K562 (cell line): ENCODE measurements around the gene TMEM132D. TPM values are rescaled to one million over a fixed set of nuclear protein-coding genes. Genes with fewer than 3 reads are reported as not detected.

Source experiments
- ATAC-seq: fragments of 200-7000 bp; cut with Tn5 transposase; 3 replicates; pipeline ENCODE4 v1.9.1; 2020; ENCODE audit warnings: moderate library complexity
- BruUV-seq: library from RNA; stranded (reverse); fragments of 400-500 nt; replicated peaks from 2 replicates; lab custom pipeline; 2021; lab: Mats Ljungman, UMichigan
- CTCF ChIA-PET: fragments of 300-600 bp; formaldehyde crosslinking; extraction: SDS; loops from one replicate; lab custom pipeline; 2021; ENCODE audit warnings: low intra/inter-chr PET ratio; lab: Yijun Ruan, JAX
- POLR2A ChIA-PET: fragments of 300-600, 350-650 bp; sonication (Branson Sonifier 250); formaldehyde crosslinking; extraction: SDS; loops from one replicate; lab custom pipeline; 2021; ENCODE audit warnings: antibody characterized with exemption, inconsistent platforms; lab: Yijun Ruan, JAX
- DNase-seq, 4 experiments: peaks; one replicate each; pipeline versions ENCODE4 v3.0.0 to v3.0.0-alpha.2; 2011 to 2018; ENCODE audit warnings: low spot score in 3 of 4, mixed read lengths in 3 of 4; ENCODE audit errors: extremely low read depth in 1 of 4
- FAIRE-seq: peaks from 2 replicates; lab custom pipeline; 2011; peaks lifted over from hg19 to GRCh38; lab: Jason Lieb, UNC
- H2AFZ ChIP-seq: 2 replicates; pipeline ENCODE4 v1.6.0; 2011; ENCODE audit warnings: low read depth, low read length, control low read depth, inconsistent platforms
- H3K27ac ChIP-seq: fragments of 200-600 bp; 3 replicates; pipeline ENCODE4 v1.8.0; 2011; ENCODE audit warnings: low read depth, mild to moderate bottlenecking, control low read depth, inconsistent platforms, low read length, moderate library complexity, mixed read lengths; ENCODE audit errors: extremely low read depth
- H3K27me3 ChIP-seq, 2 experiments: fragments of 300-600 bp in 1 of 2; 2 replicates in 1 of 2; 3 replicates in 1 of 2; pipeline versions ENCODE4 v1.6.0 to v1.8.0; 2011; ENCODE audit warnings: inconsistent platforms in 2 of 2, low read length in 2 of 2, mild to moderate bottlenecking in 1 of 2, mixed read lengths in 1 of 2, moderate library complexity in 1 of 2; ENCODE audit not compliant: control insufficient read depth in 2 of 2, insufficient read depth in 2 of 2
- H3K36me3 ChIP-seq: fragments of 300-600 bp; 3 replicates; pipeline ENCODE4 v1.8.0; 2011; ENCODE audit warnings: mild to moderate bottlenecking, low read length, inconsistent platforms; ENCODE audit not compliant: control insufficient read depth, insufficient read depth
- H3K4me1 ChIP-seq, 2 experiments: fragments of 200-600 bp in 1 of 2; replicated peaks in 1 of 2; 2 replicates in 1 of 2; 3 replicates in 1 of 2; pipeline versions ENCODE4 v1.5.1 to v1.8.0; 2011; ENCODE audit warnings: inconsistent platforms in 2 of 2, low read length in 2 of 2, mild to moderate bottlenecking in 1 of 2, mixed read lengths in 1 of 2, moderate library complexity in 1 of 2; ENCODE audit not compliant: control insufficient read depth in 2 of 2, insufficient read depth in 2 of 2
- H3K4me2 ChIP-seq: 2 replicates; pipeline ENCODE4 v1.6.1; 2011; ENCODE audit warnings: low read length, control low read depth, inconsistent platforms, mixed read lengths; ENCODE audit not compliant: insufficient read depth
- H3K4me3 ChIP-seq: fragments of 200-600 bp; sonication (generic), shearing (Covaris generic); 2 replicates; pipeline ENCODE4 v1.5.1; 2016; ENCODE audit warnings: control low read depth, inconsistent platforms
- H3K79me2 ChIP-seq: fragments of 200-600 bp; 3 replicates; pipeline ENCODE4 v1.8.0; 2011; ENCODE audit warnings: low read length, inconsistent platforms; ENCODE audit not compliant: control insufficient read depth, insufficient read depth
- H3K9ac ChIP-seq, 2 experiments: 2 replicates each; pipeline versions ENCODE4 v1.6.0 to v1.6.1; 2011; ENCODE audit warnings: low read depth in 2 of 2, low read length in 2 of 2, control low read depth in 1 of 2, inconsistent platforms in 1 of 2, mild to moderate bottlenecking in 1 of 2, mixed read lengths in 1 of 2; ENCODE audit not compliant: insufficient read depth in 1 of 2
- H3K9me1 ChIP-seq: one replicate; pipeline ENCODE4 v1.6.0; 2011; ENCODE audit warnings: inconsistent platforms, mild to moderate bottlenecking, low read length, moderate library complexity; ENCODE audit not compliant: control insufficient read depth, insufficient read depth
- H3K9me3 ChIP-seq: replicated peaks from 2 replicates; pipeline ENCODE4 v1.5.1; 2011; ENCODE audit warnings: low read depth, low read length, inconsistent platforms; ENCODE audit not compliant: control insufficient read depth, insufficient read depth
- H4K20me1 ChIP-seq: replicated peaks from 2 replicates; pipeline ENCODE4 v1.6.1; 2011; ENCODE audit warnings: low read length, inconsistent platforms, mixed read lengths; ENCODE audit not compliant: control insufficient read depth, insufficient read depth
- BRD4 ChIP-seq: fragments of 200-600 bp; sonication (generic); IDR thresholded peaks from 2 replicates; pipeline ENCODE4 v1.6.1; 2017; ENCODE audit warnings: inconsistent platforms
- FOXP1 ChIP-seq: sonication (generic); formaldehyde crosslinking; IDR thresholded peaks from 2 replicates; pipeline ENCODE4 v1.8.0; 2022; ENCODE audit warnings: mild to moderate bottlenecking, missing genetic modification reagents
- HDAC2 ChIP-seq: fragments of 450-650 bp; IDR thresholded peaks from 2 replicates; pipeline ENCODE4 v1.6.1; 2016; ENCODE audit warnings: mild to moderate bottlenecking
- MEIS2 ChIP-seq: fragments of 450-650 bp; IDR thresholded peaks from 2 replicates; pipeline ENCODE4 v1.6.1; 2014; ENCODE audit warnings: mild to moderate bottlenecking; ENCODE audit not compliant: partially characterized antibody
- RNF2 ChIP-seq: sonication (generic); IDR thresholded peaks from 2 replicates; pipeline ENCODE4 v1.6.1; 2016
- ZNF12 ChIP-seq: sonication (generic); formaldehyde crosslinking; IDR thresholded peaks from 2 replicates; pipeline ENCODE4 v1.4.0; 2020; ENCODE audit warnings: mild to moderate bottlenecking, missing genetic modification reagents
- ZNF282 ChIP-seq: sonication (generic); formaldehyde crosslinking; IDR thresholded peaks from 2 replicates; pipeline ENCODE4 v1.8.1; 2023; ENCODE audit warnings: missing genetic modification reagents
- ZNF668 ChIP-seq: fragments of 250-450 bp; sonication (Bioruptor Pico); IDR thresholded peaks from 2 replicates; pipeline ENCODE4 v1.8.0; 2022; ENCODE audit warnings: mild to moderate bottlenecking, inconsistent platforms
- WGBS: fragments of 100-300 bp; shearing (Covaris generic); methylation state at CpG from one replicate; pipeline ENCODE4 v1.1.6; 2016; ENCODE audit warnings: low coverage, mixed read lengths; ENCODE audit not compliant: insufficient coverage; ENCODE audit errors: missing lambda C conversion rate; 5-methylcytosine and 5-hydroxymethylcytosine counted together
- in situ Hi-C: fragments of 300-500 bp; cut with MboI; formaldehyde crosslinking; loops from 4 replicates; pipeline ENCODE4 v1.15.0; 2018; ENCODE audit warnings: inconsistent platforms, mixed read lengths
- intact Hi-C: fragments of 100-400 bp; cut with micrococcal nuclease; formaldehyde crosslinking; loops from 2 replicates; pipeline ENCODE4 v1.14.2; 2022
- polyA plus RNA-seq, 8 experiments: library from polyadenylated mRNA; depleted of rRNA in 4 of 8; stranded (reverse) in 5 of 8; unstranded in 3 of 8; fragments of >200 nt; fragmentation: Nextera tagmentation in 2 of 8; fragmentation: Illumina TruSeq in 1 of 8; extraction: Ambion mirVana in 2 of 8; extraction: Trizol in 1 of 8; gene quantifications; 2 replicates each; pipeline versions ENCODE4 v1.2.1 to v1.2.3, GENCODE V29; 2011 to 2014; ENCODE audit warnings: inconsistent platforms in 1 of 8, missing spikeins in 1 of 8
- total RNA-seq, 7 experiments: library from RNA; depleted of rRNA in 6 of 7; stranded (reverse); fragments of >200 nt in 6 of 7; fragmentation: Illumina TruSeq in 2 of 7; extraction: Trizol in 2 of 7; gene quantifications; 2 replicates each; pipeline versions ENCODE4 v1.2.1 to v1.2.3, GENCODE V29; 2011 to 2021; ENCODE audit warnings: low replicate concordance in 1 of 7
- TF ChIP-seq, protein P1 (sequence below), 2 experiments: fragments of 450-650 bp; IDR thresholded peaks; 2 replicates each; pipeline ENCODE4 v1.6.1; 2016; ENCODE audit warnings: mild to moderate bottlenecking in 2 of 2, borderline replicate concordance in 1 of 2, low read depth in 1 of 2, moderate library complexity in 1 of 2
- TF ChIP-seq, protein P2 (sequence below): fragments of 450-650 bp; IDR thresholded peaks from 2 replicates; pipeline ENCODE4 v1.6.1; 2014; ENCODE audit warnings: low read depth, mild to moderate bottlenecking, moderate library complexity, borderline replicate concordance

Gene TMEM132D
- total and polyA plus RNA-seq, 9 of the 15 experiments (the other 6 are each of a cell fraction or from before 2014, with no cell fraction given), result not detected

DNA sequence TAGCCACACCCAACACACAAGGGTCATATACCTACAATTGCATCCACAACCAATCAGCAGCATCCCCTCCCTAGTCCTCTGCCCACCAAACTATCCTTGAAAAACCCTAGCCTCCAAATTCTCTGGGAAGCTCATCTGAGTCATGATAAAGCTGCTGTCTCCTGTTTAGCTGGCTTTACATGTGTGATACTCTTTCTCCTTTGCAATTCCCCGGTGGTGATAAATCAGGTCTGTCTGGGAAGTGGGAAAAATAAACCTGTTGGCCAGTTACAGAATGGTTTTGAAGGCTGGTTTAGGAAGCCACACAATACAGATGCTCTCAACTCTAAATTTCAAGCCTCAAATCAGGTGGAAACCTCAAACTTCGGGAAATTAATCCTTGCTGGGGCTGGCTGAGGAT lies 41.9 kb downstream of the TMEM132D start:
- in situ Hi-C loops, result no loop called here

More for the DNA sequence above, 41.9 kb downstream of the TMEM132D start:
- CTCF ChIA-PET, result no interaction called here
- no peaks in the 10 kb centered on the region for H3K9me3 ChIP-seq
- H3K36me3 ChIP-seq, result no peaks in the 10 kb centered on the region
- no peak for FAIRE-seq
- no peak overlapping the region for H3K4me3 ChIP-seq
- BruUV-seq, result no TSS peak
- TF ChIP-seq ZNF668 (no peak), MEIS2 (no peak), BRD4 (no peak), ZNF282 (CRISPR knock-in tag) (no peak), HDAC2 (no peak), ZNF12 (CRISPR knock-in tag) (no peak), FOXP1 (CRISPR knock-in tag) (no peak), RNF2 (no peak)
- TF ChIP-seq, protein P1, sequence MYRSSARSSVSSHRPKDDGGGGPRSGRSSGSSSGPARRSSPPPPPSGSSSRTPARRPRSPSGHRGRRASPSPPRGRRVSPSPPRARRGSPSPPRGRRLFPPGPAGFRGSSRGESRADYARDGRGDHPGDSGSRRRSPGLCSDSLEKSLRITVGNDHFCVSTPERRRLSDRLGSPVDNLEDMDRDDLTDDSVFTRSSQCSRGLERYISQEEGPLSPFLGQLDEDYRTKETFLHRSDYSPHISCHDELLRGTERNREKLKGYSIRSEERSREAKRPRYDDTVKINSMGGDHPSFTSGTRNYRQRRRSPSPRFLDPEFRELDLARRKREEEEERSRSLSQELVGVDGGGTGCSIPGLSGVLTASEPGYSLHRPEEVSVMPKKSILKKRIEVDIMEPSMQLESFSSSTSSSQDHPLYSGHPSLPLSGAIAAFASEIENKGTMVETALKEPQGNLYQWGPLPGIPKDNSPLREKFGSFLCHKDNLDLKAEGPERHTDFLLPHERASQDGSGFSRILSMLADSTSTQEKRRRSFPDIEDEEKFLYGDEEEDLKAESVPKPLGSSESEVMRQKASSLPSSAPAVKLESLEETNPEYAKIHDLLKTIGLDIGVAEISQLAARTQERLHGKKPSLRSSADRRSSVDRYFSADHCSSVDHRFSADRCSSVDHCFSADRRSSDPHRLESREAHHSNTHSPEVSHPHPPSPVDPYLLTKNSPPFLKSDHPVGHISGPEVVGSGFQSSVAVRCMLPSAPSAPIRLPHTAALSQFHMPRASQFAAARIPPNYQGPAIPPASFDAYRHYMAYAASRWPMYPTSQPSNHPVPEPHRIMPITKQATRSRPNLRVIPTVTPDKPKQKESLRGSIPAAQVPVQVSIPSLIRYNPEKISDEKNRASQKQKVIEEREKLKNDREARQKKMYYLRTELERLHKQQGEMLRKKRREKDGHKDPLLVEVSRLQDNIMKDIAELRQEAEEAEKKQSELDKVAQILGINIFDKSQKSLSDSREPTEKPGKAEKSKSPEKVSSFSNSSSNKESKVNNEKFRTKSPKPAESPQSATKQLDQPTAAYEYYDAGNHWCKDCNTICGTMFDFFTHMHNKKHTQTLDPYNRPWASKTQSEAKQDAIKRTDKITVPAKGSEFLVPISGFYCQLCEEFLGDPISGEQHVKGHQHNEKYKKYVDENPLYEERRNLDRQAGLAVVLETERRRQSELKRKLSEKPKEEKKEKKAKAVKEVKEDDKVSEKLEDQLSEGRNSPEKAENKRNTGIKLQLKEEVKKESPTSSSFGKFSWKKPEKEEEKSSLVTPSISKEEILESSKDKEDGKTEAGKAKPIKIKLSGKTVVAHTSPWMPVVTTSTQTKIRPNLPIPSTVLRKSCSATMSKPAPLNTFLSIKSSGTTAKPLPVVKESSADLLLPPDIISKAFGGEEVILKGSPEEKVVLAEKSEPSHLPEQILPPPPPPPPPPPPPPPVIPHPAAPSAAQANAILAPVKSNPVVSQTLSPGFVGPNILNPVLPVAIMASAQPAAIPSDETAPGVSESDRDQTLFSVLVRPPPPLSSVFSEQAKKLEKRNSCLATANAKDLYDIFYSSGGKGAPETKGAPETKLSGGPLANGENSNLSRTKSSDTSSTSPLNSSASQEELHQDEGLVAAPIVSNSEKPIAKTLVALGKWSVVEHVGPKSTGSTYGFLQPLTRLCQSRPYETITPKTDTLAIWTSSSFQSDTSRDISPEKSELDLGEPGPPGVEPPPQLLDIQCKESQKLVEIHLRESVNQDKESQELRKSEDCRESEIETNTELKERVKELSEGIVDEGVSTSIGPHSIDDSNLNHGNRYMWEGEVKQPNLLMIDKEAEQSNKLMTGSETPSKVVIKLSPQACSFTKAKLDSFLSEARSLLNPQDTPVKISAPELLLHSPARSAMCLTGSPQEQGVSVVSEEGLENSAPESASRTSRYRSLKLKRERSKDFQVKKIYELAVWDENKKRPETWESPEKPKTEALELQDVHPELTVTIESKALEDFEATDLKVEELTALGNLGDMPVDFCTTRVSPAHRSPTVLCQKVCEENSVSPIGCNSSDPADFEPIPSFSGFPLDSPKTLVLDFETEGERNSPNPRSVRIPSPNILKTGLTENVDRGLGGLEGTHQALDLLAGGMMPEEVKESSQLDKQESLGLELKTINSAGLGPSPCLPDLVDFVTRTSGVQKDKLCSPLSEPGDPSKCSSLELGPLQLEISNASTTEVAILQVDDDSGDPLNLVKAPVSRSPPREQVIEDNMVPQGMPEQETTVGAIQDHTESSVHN (IDR thresholded peaks at IDR 0.05; ENCODE audit: borderline replicate concordance in 1 of 2, low read depth in 1 of 2), result no peak
- TF ChIP-seq, protein P2, sequence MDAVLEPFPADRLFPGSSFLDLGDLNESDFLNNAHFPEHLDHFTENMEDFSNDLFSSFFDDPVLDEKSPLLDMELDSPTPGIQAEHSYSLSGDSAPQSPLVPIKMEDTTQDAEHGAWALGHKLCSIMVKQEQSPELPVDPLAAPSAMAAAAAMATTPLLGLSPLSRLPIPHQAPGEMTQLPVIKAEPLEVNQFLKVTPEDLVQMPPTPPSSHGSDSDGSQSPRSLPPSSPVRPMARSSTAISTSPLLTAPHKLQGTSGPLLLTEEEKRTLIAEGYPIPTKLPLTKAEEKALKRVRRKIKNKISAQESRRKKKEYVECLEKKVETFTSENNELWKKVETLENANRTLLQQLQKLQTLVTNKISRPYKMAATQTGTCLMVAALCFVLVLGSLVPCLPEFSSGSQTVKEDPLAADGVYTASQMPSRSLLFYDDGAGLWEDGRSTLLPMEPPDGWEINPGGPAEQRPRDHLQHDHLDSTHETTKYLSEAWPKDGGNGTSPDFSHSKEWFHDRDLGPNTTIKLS, result no peak
- TF ChIP-seq, all 486 proteins: peak for 0
- H3K27ac ChIP-seq, result no peak overlapping the region
- no peaks in the 10 kb centered on the region for H4K20me1 ChIP-seq
- no peaks in the 10 kb centered on the region for H3K9me1 ChIP-seq
- no peaks in the 10 kb centered on the region for H3K79me2 ChIP-seq
- H3K27me3 ChIP-seq, result no peaks in the 10 kb centered on the region
- H2AFZ ChIP-seq, result no peak overlapping the region
- intact Hi-C loops, result no loop called here
- no peak for DNase-seq
- no peaks in the 10 kb centered on the region for H3K4me1 ChIP-seq
- no peak overlapping the region for H3K9ac ChIP-seq
- no peak for ATAC-seq
- WGBS, result 0% methylated on average over 2 of the region's 2 CpGs
- no peak overlapping the region for H3K4me2 ChIP-seq
- POLR2A ChIA-PET, result no interaction called here
